Stimulated activated CD4-positive, alpha-beta T cell treated with anti-CD3 and anti-CD28 coated beads, Interleukin-12 subunit alpha, Interleukin-12 subunit beta, amount 100 ng/mL, for 24 hours (primary cell): ENCODE results near the gene ZNF546.

ENCODE experiments used
- DNase-seq, 2 experiments: peaks; one replicate each; pipeline ENCODE4 v3.0.0-alpha.2; 2020; ENCODE audit warnings: low read depth in 2 of 2

ZNF546 gene

DNA sequence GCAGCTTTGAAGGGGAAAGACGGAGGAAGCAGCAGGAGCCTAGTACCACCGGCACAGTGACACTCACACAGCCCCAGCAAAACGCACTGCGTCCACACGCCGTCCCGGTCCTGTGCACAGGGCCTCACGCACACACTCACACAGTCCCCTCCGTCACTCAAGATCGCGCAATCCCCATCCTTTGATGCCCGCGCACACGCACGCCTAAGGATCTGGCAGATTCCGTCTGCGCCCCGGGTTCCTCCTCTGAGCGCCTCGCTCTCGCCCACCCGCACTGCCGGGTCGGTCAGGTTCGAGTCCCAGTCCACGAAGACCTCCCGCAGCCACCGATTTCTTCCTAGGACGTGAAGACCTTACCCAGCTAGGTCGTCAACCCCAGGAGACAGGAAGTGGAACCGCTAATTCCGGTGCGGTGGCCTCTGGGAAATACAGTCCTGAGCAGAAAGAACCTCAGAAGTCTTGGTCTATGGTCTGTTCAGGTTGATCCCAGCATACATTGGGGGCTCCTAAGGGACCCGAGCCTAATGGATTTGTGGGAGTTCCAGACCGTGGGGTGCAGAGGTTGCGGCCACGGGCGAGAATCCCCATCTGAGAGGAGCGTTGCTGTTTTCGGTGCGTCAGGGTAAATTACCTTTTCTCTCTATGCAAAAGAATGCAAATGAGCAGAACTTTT lies 59.1 kb downstream of the ZNF546 start, which contains the start of gene ZNF780B:
ZNF780B (minus strand) TSS at position 400 of the 673 bp plus-strand sequence. CDS start 5,899 bp downstream, outside the sequence.
- DNase-seq = peak; percentile 49 to 63

GRCh38 chr19:40056505-40056904 lies 59.6 kb downstream of the ZNF546 start:
- DNase-seq = no peak

GRCh38 chr19:40057166-40057565 lies 60.3 kb downstream of the ZNF546 start:
- no peak for DNase-seq

DNA sequence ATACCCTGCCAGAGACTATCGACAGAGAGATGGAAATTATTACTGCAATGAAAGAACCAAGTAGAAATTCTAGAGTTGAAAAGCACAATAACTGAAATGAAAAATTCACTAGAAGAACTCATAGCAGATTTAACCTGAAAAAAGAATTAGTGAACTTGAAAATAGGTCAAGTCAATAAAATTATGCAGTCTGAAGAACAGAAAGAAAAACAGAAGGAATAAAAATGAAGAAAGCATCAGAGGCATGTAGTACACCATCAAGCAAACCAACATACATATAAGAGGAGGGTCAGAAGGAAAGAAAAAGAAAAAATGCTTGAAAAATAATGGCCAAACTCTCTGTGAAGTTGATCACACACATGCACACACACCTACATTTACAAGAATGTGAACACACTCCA lies 62.8 kb downstream of the ZNF546 start:
- DNase-seq = no peak

- DNase-seq = no peak
These were observed 73.2 kb downstream of the ZNF546 start for GRCh38 chr19:40070058-40070457.
